Endometrial microvascular endothelial cells (primary cell): ENCODE measurements around the gene TTC16. TPM values are rescaled to one million over a fixed set of nuclear protein-coding genes. Genes with fewer than 3 reads are reported as not detected.

Experiments
- in situ Hi-C: cut with HindIII; loops from 2 replicates; pipeline ENCODE4 v1.10.0; 2017; ENCODE audit warnings: low sequenced_read_pairs, low pct_unique_long_range_greater_than_20kb; ENCODE audit errors: inconsistent ontology term
- total RNA-seq: library from RNA; depleted of rRNA; stranded (reverse); fragments of >200 nt; gene quantifications from one replicate; pipeline ENCODE4 v1.2.3, GENCODE V29; 2015; ENCODE audit errors: inconsistent ontology term

Gene TTC16
- total RNA-seq, 1 donor from 2014 or later, result not detected

- in situ Hi-C loops, result no loop called here
These were observed 20.8 kb upstream of the TTC16 start for GRCh38 chr9:127694890-127695720.

GRCh38 chr9:127697575-127697974, 18.3 kb upstream of the TTC16 start:
- in situ Hi-C loops, result no loop called here

- in situ Hi-C loops, result no loop called here
These were observed 17.5 kb upstream of the TTC16 start for GRCh38 chr9:127698386-127698785.

GRCh38 chr9:127698985-127699670, 16.8 kb upstream of the TTC16 start:
- in situ Hi-C loops, result no loop called here

- in situ Hi-C loops, result no loop called here
These were observed 15.7 kb upstream of the TTC16 start for GRCh38 chr9:127700140-127700539.

- in situ Hi-C loops, result no loop called here
These were observed 15.2 kb upstream of the TTC16 start for GRCh38 chr9:127700594-127701255.

DNA sequence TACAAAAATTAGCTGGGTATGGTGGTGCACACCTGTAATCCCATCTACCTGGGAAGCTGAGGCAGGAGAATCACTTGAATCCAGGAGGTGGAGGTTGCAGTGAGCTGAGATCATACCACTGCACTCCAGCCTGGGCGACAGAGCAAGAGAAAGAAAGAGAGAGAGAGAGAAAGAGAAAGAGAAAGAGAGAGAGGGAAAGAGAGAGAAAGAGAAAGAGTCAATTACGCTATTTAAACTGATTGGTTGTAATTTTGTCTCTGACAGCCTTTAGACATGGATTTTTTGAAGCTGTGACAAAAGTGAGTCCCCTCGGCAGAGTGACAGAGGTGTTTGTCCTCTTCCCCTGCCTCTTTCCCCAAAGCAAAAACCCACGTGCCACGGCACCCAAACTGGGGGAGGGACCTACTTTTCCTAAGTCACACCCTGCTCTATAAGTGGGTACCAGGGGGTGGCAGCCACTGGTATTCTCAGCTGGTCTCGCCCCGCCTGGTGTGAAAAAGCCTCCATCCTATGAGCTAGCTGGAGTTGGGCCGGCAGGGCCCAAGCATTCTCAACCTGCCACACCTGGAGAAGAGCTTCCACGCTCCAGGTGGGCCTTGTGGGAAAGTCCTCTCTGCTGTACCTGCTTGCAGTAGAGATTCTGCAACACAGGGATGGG, 12.5 kb upstream of the TTC16 start:
- in situ Hi-C loops, result no loop called here

DNA sequence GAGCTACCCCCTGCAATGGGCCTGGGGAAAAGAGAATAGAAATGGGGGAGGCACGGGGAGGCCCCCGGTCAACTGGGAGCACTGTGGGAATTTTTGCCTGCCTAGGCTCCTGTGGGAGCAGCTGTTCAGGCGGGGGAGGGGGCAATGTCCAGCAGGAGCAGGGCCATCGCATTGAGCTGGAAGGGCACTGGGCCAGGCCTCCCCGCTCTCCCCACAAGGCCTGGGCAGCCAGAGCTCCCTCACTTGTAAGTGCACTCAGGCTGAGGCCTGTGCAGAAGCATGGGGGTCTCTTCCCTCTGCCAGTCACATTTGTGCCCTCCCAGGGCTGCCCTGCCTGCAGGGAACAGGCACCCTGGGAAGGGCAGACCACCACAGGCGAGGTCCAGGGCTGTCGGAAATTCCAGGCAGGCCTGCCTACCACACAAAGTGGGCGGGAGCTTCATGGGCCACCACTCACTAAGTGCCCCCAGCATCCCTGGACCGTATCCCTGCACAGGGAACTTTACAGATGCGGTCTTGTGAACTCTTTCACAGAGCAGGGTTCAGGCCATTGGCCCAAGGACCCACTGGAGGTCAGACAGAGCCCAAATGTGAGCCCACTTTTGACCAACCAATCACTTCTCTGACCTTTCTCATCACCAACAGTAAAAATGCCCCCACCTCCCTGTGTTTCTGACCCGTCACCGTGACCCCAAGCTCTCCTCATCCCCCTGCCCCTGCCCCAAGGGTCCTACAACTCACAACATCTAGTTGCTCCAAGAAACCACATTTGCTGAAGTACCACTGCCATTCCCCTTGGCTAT, 10.1 kb upstream of the TTC16 start:
- in situ Hi-C loops, result no loop called here

GRCh38 chr9:127706836-127707241, 9.0 kb upstream of the TTC16 start, which contains the start of gene CFAP157:
TSS of gene CFAP157 (plus strand) at chr9:127706988. CDS start at chr9:127707032, 44 bp downstream.
- in situ Hi-C loops, result no loop called here

DNA sequence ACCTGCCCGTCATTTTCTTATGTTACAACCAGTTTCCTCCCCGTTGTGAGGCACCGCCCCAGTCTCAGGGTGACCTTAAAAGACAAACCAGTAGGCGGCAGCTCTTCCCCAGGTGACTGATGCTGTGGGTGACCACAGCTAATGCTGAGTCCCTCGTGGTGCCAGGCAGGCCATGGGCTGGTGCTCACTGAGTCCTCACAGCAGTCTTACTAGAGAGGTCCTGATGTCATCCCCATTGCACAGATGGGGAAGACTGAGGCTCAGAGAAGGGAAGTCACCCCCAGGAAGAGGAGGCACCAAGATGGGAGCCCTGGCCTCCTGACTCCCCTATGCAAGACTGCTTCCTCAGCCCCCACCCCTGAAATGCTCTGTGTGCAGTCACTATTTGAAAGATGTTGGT, 8.1 kb upstream of the TTC16 start:
- in situ Hi-C loops, result no loop called here

DNA sequence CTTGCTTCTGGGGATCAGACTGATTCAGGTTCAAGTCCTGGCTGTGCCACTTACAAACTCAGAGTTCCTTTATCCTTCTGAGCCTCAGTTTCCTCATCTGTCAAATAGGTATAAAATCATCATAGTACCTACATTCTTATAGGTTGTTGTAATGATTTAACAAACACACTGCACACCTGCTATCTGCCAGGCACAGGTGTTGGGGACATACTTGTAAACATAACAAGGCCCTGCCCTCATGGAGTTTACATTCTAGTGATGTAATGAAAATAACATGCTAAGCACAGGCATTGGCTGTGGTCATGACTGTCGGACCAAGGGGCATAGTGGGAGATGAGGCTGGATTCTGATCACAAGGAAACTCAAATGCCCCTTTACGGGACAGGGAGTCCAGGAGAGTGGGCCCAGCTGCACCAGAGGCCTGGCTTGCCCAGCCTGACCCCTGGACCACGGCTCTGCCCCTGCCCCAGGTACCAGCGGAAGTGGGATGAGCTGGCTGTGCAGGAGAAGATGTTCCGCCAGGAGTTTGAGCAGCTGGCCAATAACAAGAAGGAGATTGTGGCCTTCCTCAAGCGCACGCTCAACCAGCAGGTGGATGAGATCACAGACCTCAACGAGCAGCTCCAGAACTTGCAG, 6.8 kb upstream of the TTC16 start:
- in situ Hi-C loops, result no loop called here

DNA sequence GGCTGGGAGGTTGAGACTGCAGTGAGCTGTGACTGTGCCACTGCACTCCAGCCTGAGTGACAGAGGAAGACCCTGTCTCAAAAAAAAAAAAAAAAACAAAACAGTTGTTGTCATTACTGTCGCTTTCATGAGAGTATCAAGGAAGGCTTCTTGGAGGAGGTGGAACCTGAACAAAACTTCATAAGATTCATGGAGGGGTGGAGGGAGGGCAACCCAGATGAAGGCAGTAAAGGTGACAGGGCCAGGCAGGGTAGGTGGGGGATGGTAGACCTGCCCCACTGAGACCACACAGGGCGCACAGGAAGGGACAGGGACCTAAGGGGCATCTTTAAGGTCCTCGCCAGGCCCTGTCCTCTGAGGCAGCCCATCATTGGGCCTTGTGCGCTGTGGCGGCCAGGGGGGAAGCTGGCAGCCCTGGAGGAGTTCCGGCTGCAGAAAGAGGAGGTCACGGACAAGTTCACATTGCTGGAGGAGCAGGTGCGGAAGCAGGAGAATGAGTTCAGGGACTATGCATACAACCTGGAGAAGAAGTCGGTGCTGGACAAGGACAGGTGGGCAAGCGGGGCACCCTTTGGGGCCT, 5.6 kb upstream of the TTC16 start:
- in situ Hi-C loops, result no loop called here

DNA sequence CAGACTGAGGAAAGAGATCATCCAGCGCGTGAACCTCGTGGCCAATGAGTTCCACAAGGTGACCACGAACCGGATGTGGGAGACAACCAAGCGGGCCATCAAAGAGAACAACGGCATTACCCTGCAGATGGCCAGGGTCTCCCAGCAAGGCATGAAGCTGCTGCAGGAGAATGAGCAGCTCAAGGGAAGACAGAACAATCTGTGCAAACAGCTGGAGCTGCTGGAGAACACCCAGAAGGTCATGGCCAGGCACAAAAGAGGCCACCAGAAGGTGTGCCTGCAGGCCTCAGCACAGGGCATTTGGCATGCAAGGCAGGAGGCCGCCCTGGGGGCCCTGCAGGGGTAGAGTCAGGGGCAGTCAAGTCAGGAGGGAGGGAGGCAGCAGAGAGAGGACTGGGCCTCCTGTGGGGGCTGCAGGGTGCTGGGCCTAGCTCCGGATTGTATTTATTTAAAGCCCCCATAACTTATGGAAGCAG, 4.6 kb upstream of the TTC16 start:
- in situ Hi-C loops, result no loop called here

GRCh38 chr9:127711831-127712274, 4.0 kb upstream of the TTC16 start:
- in situ Hi-C loops, result no loop called here

DNA sequence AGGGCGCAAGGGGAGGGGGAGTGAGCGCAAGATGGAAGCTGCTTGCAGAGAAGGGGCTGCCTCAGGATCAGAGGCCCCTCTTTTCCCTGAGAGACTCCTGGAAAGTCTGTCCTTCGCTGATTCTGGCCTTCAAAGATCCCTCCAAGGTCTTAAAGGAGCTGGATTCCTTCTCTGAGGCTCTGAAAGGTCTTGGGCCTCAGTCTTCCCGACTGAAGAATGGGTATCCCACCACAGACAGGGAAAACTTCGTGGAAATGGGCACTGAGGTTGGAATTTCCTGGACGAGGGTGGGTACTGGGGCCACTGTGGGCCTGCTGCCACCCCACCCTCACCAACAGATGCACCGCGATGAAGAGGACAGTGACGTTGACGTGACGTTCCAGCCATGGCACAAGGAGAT, 3.5 kb upstream of the TTC16 start:
- in situ Hi-C loops, result no loop called here

GRCh38 chr9:127712867-127713266, 3.0 kb upstream of the TTC16 start:
- in situ Hi-C loops, result no loop called here

GRCh38 chr9:127714020-127714750, 1.7 kb upstream of the TTC16 start:
- in situ Hi-C loops, result no loop called here
